Cerebellar nuclear complex (tissue), 1 donor: ENCODE data around the gene RAB4B.
"Not testable (repeated sequence)": the region's sequence is repeated elsewhere in the genome, so short reads cannot be mapped to it uniquely, and the experiment has no call there.

ENCODE experiments used
- DNase-seq, 2 experiments: peaks; one replicate each; lab custom pipeline; 2025; lab: John Stamatoyannopoulos, UW

The RAB4B gene, protein sequence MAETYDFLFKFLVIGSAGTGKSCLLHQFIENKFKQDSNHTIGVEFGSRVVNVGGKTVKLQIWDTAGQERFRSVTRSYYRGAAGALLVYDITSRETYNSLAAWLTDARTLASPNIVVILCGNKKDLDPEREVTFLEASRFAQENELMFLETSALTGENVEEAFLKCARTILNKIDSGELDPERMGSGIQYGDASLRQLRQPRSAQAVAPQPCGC

DNA sequence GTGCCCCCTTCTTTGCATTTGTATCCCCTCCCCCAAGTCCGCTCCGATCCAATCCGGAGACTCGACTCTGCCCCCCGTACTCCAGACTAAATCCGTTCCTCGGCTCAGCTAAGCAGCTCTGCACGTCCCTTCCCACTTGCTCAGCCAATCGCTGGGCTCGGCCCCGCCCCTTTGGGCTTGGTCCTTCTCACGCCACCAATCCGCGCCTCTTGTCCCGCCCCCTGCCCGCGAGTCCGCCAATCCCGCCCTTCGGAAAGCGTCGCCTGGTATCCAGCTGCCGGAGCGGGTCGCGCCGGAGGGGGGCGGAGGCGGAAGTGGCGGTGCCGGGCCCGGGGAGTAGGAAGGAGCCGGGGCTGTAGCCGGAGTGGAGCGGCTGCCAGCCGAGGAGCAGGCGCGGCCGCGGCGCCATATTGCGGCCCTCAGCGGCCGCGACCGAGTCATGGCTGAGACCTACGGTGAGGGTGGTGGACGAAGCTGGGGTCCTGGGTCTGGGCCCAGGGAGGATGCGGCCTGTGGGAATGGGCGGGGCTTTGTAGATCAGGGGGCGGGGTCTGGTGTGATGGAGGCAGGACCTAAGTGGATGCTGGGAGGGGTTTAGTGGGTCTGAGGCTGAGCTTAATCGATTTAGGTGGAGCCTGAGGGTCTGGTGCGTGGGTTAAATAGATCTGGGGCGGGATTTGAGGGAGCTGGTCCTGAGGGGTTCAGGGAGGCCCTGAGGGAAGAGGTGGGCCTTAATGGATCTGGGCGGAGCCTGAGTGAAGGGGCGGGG, at the start of gene RAB4B:
Gene RAB4B, plus strand, starts transcription at position 311 of the 769 bp plus-strand sequence. Its CDS starts 129 bp downstream, at position 440.
- DNase-seq, result peak; percentile 92 to 98

DNA sequence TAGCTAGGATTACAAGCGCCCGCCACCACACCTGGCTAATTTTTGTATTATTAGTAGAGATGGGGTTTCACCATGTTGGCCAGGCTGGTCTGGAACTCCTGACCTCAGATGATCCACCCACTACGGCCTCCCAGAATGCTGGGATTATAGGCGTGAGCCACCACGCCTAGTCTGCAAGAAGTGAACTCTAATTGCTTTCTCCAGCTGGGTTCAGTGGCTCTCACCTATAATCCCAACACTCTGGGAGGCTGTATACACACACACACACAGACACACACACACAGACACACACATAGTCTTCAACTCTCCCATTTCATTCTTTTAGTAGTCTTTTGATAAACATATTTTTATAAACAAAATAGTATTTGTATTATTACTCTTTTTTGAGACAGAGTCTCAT, 48.0 kb upstream of the RAB4B start:
- not testable (repeated sequence) for DNase-seq

DNA sequence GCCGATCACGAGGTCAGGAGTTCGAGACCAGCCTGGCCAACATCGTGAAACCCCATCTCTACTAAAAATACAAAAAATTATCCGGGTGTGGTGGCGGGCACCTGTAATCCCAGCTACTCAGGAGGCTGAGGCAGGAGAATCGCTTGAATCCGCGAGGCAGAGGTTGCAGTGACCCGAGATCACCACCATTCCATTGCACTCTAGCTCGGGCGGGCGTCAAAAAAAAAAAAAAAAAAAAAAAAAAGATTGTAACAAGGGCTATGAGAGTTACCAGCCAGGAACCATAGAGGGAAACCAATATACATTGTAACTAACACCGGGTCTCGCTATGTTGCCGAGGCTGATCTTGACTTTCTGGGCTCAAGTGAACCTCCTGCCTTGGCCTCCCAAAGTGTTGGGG, 45.7 kb upstream of the RAB4B start:
- not testable (repeated sequence) for DNase-seq

DNA sequence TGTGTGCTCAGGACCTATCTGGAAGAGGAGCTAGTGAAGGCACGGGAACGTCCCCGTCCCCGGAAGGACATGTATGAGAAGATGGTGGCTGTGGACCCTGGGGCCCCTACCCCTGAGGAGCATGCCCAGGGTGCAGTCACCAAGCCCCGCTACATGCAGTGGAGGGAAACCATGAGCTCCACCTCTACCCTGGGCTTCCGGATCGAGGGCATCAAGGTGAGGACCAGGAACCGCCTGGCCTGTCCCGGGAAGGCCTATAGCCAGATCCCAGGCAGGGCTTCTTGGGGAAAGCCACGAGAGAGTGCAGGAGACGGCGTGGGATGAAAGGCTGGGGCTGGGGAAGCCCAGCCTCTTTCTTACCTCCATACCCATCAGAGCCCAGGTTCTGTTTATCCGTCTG, 44.9 kb upstream of the RAB4B start:
- no peak for DNase-seq

DNA sequence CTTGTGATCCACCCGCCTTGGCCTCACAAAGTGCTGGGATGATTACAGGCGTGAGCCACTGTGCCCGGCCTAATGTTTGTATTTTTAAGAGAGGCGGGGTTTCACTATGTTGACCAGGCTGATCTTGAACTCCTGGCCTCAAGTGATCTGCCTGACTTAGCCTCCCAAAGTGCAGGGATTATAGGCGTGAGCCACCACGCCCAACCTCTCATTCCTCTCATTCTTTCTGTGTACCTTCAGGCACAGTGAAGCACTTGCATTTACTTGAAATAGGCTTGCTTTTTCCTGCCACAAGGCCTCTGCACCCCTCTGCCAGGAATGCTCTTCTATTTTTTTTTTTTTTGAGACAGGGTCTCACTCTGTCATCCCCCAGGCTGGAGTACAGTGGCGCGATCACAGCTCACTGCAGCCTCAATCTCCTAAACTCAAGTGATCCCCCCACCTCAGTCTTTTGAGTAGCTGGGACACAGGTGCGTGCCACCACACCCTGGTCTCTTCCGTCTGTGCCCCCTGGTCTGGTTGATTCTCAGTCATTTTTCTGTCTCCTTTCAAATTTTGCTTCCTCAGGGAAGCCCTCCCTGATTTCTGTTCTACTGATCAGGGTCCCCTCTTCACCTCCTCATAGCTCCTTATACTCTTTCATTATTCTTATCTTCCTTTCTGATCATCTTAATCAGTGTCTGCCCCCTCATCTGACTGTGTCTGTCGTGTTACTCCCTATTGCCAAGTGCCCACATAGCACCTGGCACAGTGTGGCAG, 42.9 kb upstream of the RAB4B start:
- DNase-seq, result no peak

DNA sequence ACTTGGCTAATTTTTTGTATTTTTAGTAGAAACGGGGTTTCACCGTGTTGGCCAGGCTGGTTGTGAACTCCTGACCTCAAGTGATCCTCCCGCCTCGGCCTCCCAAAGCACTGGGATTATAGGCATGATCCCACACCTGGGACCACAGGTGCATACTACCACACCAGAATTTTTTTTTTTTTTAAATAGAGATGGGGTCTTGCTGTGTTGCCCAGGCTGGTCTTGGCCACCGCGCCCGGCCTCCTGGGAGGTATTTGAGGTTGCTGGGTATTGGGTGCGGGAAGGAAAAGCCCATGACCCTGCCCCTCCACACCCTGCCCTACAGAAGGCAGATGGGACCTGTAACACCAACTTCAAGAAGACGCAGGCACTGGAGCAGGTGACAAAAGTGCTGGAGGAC, 41.4 kb upstream of the RAB4B start:
- no peak for DNase-seq

DNA sequence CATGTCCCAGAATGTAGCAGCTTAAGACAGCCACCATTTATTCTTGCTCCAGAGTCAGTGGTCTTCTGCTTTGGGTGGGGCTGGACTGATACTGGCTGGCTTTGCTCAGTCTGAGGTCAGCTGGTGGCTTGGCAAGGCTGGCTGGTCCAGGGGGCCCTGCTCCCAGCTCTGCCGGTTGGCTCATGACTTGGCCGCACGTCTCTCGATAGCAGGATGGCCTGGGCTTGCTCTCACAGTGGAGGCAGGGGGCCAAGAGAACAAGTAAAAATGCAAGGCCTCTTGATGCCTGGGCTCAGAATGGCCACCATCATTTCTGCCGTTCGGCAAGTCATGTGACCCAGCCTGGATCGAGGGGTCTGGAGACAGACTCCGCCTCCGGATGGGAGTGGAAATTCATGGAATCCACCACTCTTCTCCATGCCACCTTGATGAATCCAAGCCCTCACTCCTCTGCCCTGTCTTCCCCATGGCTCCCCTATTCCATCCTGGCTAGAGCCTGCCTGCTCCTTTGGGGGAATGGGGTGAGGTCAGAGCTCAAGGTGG, 40.9 kb upstream of the RAB4B start:
- no peak for DNase-seq

DNA sequence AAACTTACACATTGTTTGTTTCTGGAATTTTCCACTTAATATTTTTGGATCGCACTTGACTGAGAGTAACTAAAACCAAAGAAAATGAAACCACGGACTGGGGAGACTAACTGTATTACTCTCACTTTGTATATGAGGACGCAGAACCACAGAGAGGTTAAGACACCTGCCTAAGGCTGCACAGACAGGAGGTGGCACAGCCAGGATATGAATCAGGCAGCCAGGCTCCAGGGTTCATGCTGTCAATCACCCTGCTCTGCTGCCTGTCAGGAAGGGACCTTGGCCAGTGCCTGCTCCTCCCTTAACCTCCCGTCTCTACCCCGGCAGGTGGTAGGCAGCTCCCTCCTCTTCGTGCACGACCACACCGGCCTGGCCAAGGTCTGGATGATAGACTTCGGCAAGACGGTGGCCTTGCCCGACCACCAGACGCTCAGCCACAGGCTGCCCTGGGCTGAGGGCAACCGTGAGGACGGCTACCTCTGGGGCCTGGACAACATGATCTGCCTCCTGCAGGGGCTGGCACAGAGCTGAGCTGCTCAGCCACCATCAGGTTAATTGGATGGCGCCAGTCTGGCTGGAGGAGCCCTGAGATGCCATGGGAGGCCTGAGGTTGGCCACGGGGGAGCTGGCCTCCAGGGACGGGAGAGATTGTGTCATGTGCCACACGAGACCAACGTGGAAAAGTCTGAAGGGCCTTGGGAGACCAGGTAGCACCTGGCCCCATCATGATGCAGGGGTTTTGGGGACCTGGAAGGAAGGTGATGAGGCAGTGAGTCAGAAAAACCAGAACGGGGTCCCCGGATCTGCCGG, 38.8 kb upstream of the RAB4B start:
- no peak for DNase-seq

DNA sequence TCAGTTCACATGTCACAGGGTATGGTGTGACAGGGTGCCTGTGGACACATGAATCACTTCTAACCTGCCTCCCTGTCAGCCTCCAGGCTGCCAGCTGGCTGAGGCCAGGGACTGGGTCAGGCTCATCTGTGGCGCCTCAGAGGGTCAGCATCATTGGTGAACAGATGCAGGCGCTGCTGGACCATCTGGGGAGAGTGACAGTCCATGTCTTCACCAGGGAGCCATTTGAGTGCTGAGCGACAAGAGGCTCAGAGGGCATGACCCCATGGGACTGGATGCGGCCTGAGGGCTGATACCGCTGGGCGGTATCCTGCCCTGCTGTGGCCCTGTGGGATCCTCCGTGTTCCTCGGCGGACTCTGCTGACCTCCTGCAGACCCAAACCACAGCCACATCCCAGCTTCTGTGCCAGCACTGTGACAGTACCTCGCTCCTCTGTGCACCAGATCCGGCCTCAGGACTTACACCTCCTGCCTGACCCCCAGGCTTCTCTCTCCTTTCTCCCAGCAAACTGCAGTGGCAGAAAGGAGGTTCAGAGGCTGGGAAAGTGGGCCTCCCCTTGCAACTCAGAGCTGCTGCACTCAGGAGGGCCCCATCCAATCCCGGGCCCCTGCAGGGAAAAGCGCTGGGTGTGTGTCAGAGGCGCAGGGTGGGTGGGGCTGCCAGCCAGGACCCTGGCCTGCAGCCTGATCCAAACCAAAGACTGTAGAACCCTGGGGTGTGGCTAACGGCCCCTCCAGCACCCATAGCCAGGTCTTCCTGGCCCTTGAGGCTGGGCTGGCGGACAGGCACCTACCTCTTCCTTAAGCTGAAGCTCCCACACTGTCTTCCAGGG, 38.0 kb upstream of the RAB4B start:
- DNase-seq, result no peak

DNA sequence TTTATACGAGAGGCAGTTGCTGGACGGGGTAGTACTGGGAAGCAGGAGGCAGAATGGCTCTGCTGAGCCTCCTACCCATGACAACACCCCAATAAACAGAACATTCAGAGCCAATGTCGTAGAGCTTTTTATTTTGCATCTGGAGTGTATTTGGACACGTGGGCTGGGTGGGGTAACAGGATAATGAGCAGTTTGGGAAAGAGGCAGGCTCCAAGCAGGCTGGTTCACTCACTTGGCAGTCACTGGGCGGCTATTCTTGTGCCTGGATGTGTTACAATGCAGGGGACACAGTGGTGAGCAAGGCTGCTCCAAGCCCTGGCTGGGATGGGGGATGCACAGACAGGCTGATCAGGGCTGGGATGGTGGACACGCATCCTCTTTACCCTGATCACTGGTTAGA, 37.3 kb upstream of the RAB4B start:
- no peak for DNase-seq

DNA sequence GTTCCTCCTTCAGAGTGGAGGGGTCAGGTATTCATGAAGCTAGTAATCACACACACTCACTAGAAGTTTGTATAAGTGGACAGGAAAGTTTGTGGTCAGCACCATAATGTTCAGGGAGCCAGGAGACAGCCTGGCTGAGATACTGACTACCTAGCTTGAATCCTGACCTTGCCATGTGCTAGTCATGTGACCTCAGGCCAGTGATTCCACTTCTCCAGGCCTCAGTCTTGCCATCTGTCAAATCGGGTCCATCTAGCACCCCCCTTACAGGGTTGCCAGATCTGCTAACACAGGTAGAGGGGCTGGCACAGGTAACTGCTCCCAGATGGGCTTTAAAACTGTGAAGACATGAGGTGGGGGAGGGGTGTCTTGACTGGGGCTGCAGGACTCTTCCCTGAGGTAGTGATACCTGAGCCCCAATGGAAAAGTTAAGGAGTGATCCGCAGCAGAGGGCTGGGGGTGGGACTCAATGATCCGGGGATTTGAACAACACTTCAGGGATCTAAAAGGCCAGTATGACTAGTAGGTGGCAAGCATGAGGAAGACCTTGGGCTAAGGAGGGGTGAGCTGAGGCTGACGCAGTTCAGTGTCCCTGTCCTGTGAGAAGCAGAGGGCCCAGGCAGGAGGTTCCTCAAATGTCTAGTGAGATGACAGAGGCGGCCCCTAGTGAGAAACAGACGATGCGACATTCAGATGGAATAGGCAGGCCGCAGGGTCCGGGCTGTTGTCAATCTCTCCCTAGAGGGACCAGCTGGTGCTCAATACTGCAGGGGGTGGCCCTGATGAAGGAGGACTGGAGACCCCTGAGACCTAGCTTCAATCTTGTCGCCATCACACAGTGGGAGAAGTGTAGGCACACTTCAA, 36.3 kb upstream of the RAB4B start:
- DNase-seq, result no peak

DNA sequence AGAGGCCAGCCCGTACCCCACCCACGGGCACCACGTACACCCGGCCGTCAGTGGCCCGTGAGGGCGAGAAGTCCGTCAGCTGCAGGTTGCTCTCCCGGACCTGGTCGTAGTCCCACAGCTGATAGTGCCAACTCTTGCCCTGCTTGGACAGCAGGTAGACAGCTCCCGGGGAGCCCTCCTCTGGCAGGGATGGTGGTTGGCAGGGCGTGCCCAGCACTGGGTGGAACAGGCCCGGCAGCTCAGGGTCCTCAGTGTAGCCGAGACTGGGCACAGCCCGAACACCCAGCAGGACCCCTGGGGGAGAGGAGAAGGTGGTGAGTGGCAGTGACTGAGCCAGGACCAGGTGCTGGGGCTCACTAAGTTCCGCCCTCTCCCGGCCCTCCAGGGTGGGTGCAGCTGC, 35.6 kb upstream of the RAB4B start:
- DNase-seq, result no peak

DNA sequence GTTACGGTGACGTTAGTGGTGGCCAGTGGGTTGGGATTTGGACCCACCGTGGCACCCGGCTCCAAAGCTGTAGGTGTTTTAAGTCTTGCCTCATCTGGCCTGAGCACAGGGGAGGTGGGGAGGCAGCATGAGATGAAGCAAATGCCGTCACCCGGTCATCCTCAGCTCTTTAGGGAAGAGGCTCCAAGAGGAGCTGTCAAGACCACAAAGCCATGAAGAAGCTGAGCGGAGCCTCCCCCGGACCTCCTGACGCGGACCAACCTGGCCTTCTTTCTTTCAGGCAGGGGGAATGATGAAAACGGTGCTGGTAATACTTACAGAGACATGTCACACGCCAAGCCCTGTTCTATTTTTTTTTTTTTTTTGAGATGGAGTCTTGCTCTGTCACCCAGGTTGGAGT, 35.2 kb upstream of the RAB4B start:
- DNase-seq, result no peak

DNA sequence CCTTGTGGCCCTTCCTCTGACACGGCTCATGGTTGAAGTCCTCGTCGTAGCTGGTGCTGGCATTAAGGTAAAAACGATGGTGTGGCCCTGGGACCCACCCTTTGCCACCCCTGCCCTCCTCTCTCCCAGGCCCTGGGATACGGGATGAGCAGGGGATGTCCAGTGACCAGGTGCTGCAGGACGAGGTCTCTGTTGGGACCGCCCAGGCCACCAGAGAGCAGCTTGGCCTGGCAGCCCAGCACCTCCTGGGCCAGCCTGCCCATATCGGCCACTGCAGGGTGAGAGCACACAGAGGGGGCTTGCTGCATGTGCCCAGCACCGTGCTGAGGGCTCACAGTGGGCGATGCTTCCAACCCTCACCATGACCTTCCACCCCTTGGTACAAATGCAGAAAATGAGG, 34.1 kb upstream of the RAB4B start:
- no peak for DNase-seq

DNA sequence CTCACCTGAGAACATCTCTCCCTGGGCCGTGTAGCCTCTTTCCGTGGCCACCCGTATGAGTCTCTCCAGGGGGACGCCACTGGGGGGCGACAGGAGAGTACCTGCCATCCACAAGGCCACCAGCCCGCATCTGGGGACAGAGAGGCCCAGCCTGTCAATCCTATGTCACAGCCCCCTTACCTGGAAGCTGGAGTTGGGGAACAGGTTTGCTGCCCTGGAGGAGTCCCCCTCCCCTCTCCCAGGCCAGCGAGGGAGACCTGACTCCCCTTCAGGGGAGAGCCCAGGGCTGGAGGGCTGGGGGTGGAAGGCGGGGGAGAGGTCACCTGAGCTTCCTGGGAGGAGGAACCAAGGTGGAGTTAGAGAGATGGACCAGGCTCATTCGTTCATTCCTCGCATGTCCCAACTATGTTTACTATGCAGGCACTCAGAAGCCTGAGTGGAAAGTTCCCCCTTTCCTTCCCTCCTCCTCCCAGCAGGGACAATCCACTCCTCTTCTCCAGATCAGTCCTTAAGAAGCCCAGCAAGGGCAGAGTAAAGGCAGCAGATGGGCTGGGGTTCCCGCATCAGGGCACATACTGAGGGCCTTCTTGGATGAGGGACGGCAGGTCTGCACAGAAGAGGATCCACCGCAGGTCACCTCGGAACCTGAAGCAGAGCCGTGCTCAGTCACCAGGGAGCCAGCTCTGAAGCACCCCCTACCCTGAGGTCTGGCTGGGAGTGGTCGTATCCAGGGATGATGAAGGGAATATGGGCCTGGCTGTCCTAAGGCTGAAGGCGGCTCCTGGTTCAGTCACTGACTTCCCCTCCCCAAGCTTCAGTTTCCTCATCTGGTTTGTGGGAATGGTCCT, 33.3 kb upstream of the RAB4B start:
- no peak for DNase-seq

DNA sequence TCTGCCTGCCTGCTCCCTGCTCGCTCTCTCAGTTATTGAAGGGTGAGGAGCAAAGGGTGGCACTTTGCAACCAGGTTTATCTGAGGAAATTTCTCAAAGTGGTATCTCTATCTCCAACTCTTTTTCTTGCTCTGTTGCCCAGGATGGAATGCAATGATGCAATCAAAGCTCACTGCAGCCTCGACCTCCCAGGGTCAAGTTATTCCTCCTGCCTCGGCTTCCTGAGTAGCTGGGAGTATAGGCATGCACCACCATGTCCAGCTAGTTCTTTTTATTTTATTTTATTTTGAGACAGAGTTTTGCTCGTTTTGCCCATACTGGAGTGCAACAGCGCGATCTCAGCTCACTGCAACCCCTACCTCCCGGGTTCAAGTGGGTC, 32.7 kb upstream of the RAB4B start:
- DNase-seq, result no peak

DNA sequence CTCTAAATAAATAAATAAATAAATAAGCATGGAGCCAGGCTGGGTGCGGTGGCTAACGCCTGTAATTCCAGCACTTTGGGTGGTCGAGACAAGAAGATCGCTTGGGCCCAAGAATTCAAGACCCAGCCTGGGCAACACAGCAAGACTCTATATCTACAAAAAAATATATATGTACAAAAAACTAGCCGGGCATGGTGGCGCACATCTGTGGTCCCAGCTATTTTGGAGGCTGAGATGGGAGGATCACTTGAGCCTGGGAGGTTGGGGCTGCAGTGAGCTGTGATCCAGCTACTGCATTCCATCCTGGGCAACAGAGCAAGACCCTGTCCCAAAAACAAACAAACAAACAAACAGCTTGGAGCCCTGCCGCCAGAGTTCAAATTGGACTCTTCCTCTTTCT, 30.5 kb upstream of the RAB4B start:
- DNase-seq, result no peak

DNA sequence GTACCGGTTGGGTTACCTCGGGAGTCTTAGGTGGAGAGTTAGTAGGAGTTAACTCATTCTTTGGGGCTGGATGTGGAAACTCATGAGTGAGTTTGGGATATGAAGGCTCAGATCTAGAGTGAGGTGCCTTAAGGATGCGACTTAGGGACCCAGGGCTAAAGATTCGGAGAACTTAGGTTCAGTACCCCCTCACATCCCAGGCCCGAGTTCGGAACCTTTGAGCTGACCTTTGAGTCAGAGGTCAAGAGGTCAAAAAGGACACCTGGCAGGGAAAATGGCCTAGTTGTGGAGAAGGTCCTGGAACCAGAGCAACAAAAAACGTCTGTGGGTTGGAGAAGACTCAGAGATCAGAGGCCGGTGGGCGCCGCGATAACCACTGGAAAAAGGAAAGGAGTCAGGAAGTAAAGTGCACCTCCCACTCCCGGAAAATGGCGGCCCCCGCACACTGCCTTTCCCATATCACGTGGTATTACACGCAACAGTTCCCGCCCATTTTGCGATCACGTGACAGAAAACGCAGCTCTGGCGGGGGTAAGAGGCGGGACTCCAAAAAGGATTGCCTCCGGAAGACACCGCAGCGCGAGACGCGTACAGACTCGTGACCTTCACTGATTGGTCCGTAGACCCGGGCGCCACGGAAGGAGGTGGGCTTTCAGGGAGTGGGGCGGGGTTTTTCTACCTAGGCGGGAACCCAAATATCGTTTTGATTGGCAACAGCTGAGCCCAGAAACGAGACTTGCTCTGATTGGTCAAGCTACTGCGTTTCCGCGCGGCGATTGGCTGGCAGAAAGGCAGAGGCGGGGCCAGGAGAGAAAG, 27.8 kb upstream of the RAB4B start, which contains the start of gene ACTMAP:
Gene ACTMAP, minus strand, starts transcription at position 420 of the 816 bp plus-strand sequence. CDS start 674 bp downstream, outside the sequence.
- DNase-seq, result peak; percentile 99 to 100
